HepG2 (cell line): ENCODE data around the gene SF3B6. TPM values are rescaled to one million over a fixed set of nuclear protein-coding genes. Genes with fewer than 3 reads are reported as not detected.
A peak's percentile ranks its signal among the peaks of the same experiment; 100 is the strongest.

Experiments
- ARID5B ChIP-seq: IDR thresholded peaks from 2 replicates; pipeline ENCODE4 v1.4.0; 2020; ENCODE audit warnings: mild to moderate bottlenecking, missing genetic modification reagents
- ASH2L ChIP-seq: fragments of 300-600, 200-600 bp; sonication (generic); IDR thresholded peaks from 2 replicates; pipeline ENCODE4 v1.7.0; 2017; ENCODE audit warnings: low read depth, mild to moderate bottlenecking, moderate library complexity, mixed read lengths, low read length; ENCODE audit not compliant: insufficient read length
- BCL6 ChIP-seq: IDR thresholded peaks from 2 replicates; pipeline ENCODE4 v1.6.1; 2016; ENCODE audit warnings: missing genetic modification reagents, missing compliant biosample characterization
- CENPX ChIP-seq: sonication (generic); formaldehyde crosslinking; IDR thresholded peaks from 2 replicates; pipeline ENCODE4 v1.9.0; 2021; ENCODE audit warnings: mild to moderate bottlenecking, missing genetic modification reagents, moderate library complexity
- DR1 ChIP-seq: sonication (generic); formaldehyde crosslinking; IDR thresholded peaks from 2 replicates; pipeline ENCODE4 v1.8.0; 2021; ENCODE audit warnings: mild to moderate bottlenecking, missing genetic modification reagents, inconsistent platforms
- ELF3 ChIP-seq: IDR thresholded peaks from 2 replicates; pipeline ENCODE4 v1.6.1; 2016; ENCODE audit warnings: missing genetic modification reagents, missing compliant biosample characterization
- FOXM1 ChIP-seq: sonication (generic); formaldehyde crosslinking; IDR thresholded peaks from 2 replicates; pipeline ENCODE4 v1.5.0; 2020; ENCODE audit warnings: missing genetic modification reagents
- GATAD1 ChIP-seq: IDR thresholded peaks from 2 replicates; pipeline ENCODE4 v1.6.1; 2016; ENCODE audit warnings: missing genetic modification reagents, missing compliant biosample characterization
- HNF4A ChIP-seq: sonication (generic); formaldehyde crosslinking; IDR thresholded peaks from 2 replicates; pipeline ENCODE4 v1.4.0; 2020; ENCODE audit warnings: missing genetic modification reagents
- MLX ChIP-seq: IDR thresholded peaks from 2 replicates; pipeline ENCODE4 v1.6.1; 2016
- PHF5A ChIP-seq: IDR thresholded peaks from one replicate; pipeline ENCODE4 v1.6.1; 2018; ENCODE audit warnings: low read depth, missing genetic modification reagents; ENCODE audit not compliant: unreplicated experiment
- RBAK ChIP-seq: sonication (generic); formaldehyde crosslinking; IDR thresholded peaks from 2 replicates; pipeline ENCODE4 v1.5.1; 2020; ENCODE audit warnings: mild to moderate bottlenecking, missing genetic modification reagents
- SOX5 ChIP-seq: IDR thresholded peaks from 2 replicates; pipeline ENCODE4 v1.6.1; 2016; ENCODE audit warnings: borderline replicate concordance
- TEAD3 ChIP-seq: optimal IDR thresholded peaks from 2 replicates; pipeline ENCODE3; 2016; ENCODE audit warnings: borderline replicate concordance
- ZC3H13 ChIP-seq: sonication (generic); formaldehyde crosslinking; IDR thresholded peaks from 2 replicates; pipeline ENCODE4 v1.8.1; 2023; ENCODE audit warnings: mild to moderate bottlenecking, missing genetic modification reagents, moderate library complexity
- ZMYM3 ChIP-seq: sonication (generic); formaldehyde crosslinking; IDR thresholded peaks from 2 replicates; pipeline ENCODE4 v1.5.1; 2020; ENCODE audit warnings: mild to moderate bottlenecking, missing genetic modification reagents
- ZNF224 ChIP-seq: sonication (generic); formaldehyde crosslinking; IDR thresholded peaks from 2 replicates; pipeline ENCODE4 v1.5.0; 2020; ENCODE audit warnings: mild to moderate bottlenecking, missing genetic modification reagents
- ZNF441 ChIP-seq: sonication (generic); formaldehyde crosslinking; IDR thresholded peaks from 2 replicates; pipeline ENCODE4 v1.7.0; 2021; ENCODE audit warnings: missing genetic modification reagents, borderline replicate concordance
- ZNF646 ChIP-seq: sonication (generic); formaldehyde crosslinking; IDR thresholded peaks from 2 replicates; pipeline ENCODE4 v1.9.0; 2021; ENCODE audit warnings: mild to moderate bottlenecking, missing genetic modification reagents
- polyA plus RNA-seq, 8 experiments: library from polyadenylated mRNA; depleted of rRNA in 3 of 8; stranded (reverse) in 7 of 8; unstranded in 1 of 8; fragments of >200 nt; fragmentation: Illumina TruSeq in 4 of 8; extraction: Trizol in 4 of 8; gene quantifications; 2 replicates each; pipeline versions ENCODE4 v1.2.1 to v1.2.3, GENCODE V29; 2011 to 2016; ENCODE audit warnings: low read depth in 4 of 8, missing spikeins in 1 of 8, mixed read lengths in 1 of 8; ENCODE audit not compliant: insufficient read depth in 1 of 8
- total RNA-seq, 5 experiments: library from RNA; depleted of rRNA; stranded (reverse); fragments of >200 nt; fragmentation: Illumina TruSeq; extraction: Trizol; gene quantifications; 2 replicates each; pipeline ENCODE4 v1.2.3, GENCODE V29; 2016; ENCODE audit warnings: low read depth in 1 of 5

Gene SF3B6
- total and polyA plus RNA-seq, 2 of the 13 experiments (the other 11 are each of a cell fraction or from before 2014, with no cell fraction given), result 177 to 182 TPM

- TF ChIP-seq DR1 (CRISPR knock-in tag), result no peak
- peak; percentile 79 for TF ChIP-seq BCL6
- TF ChIP-seq TEAD3 (CRISPR knock-in tag), result peak; percentile 92
- TF ChIP-seq ZNF646, result no peak
- TF ChIP-seq ZNF441 (CRISPR knock-in tag), result 0 out of 2 replicates have a peak, but pooled peaks have one; percentile 4
- TF ChIP-seq ZC3H13 (CRISPR knock-in tag), result no peak
- no peak for TF ChIP-seq RBAK (CRISPR knock-in tag)
- peak; percentile 50 for TF ChIP-seq ARID5B (CRISPR knock-in tag)
- TF ChIP-seq ZNF224 (CRISPR knock-in tag), result no peak
- 0 out of 2 replicates have a peak, but pooled peaks have one; percentile 22 for TF ChIP-seq ELF3
- TF ChIP-seq GATAD1 (CRISPR knock-in tag), result peak; percentile 53; the same call in 1 of the 2 replicates
- TF ChIP-seq SOX5 (CRISPR knock-in tag), result peak; percentile 62
- peak; percentile 32 for TF ChIP-seq ASH2L
- no peak for TF ChIP-seq FOXM1
- TF ChIP-seq HNF4A (CRISPR knock-in tag), result peak; percentile 66
- 0 out of 2 replicates have a peak, but pooled peaks have one; percentile 21 for TF ChIP-seq MLX (CRISPR knock-in tag)
- no peak for TF ChIP-seq CENPX (CRISPR knock-in tag)
- peak; percentile 60 for TF ChIP-seq PHF5A (CRISPR knock-in tag)
- 0 out of 2 replicates have a peak, but pooled peaks have one; percentile 2 for TF ChIP-seq ZMYM3
Measured at GRCh38 chr2:24045511-24046508, 30.3 kb downstream of the SF3B6 start (continued).
